SK-N-SH (cell line): ENCODE measurements around the gene DHX15. TPM values are rescaled to one million over a fixed set of nuclear protein-coding genes. Genes with fewer than 3 reads are reported as not detected.

ENCODE experiments used
- CTCF ChIA-PET: fragments of 300-600, 350-600 bp; formaldehyde crosslinking; extraction: SDS; loops from one replicate; lab custom pipeline; 2021; lab: Yijun Ruan, JAX
- POLR2A ChIA-PET: fragments of 350-600 bp; sonication (Branson Sonifier 250); formaldehyde crosslinking; extraction: SDS; loops from one replicate; lab custom pipeline; 2020; ENCODE audit warnings: antibody characterized with exemption, inconsistent platforms; lab: Yijun Ruan, JAX
- DNase-seq: peaks from one replicate; pipeline ENCODE4 v3.0.0; 2012
- H2AFZ ChIP-seq: fragments of 200-600 bp; sonication (generic); 2 replicates; pipeline ENCODE4 v1.8.1; 2016; ENCODE audit warnings: antibody characterized with exemption, mild to moderate bottlenecking, low read depth
- H3F3A ChIP-seq: fragments of 200-600 bp; sonication (generic); replicated peaks from 2 replicates; pipeline ENCODE3; 2016; ENCODE audit warnings: antibody characterized with exemption, mild to moderate bottlenecking; ENCODE audit not compliant: insufficient read depth
- H3K27ac ChIP-seq, 2 experiments: fragments of 200-500 bp in 1 of 2; fragments of 200-600 bp in 1 of 2; sonication (Bioruptor generic) in 1 of 2; sonication (generic), shearing (Covaris generic) in 1 of 2; 2 replicates each; pipeline versions ENCODE4 v1.5.1 to v1.6.1; 2014 to 2016; ENCODE audit warnings: low read depth in 2 of 2, inconsistent platforms in 1 of 2, low read length in 1 of 2, mild to moderate bottlenecking in 1 of 2, mixed read lengths in 1 of 2
- H3K27me3 ChIP-seq: fragments of 200-600 bp; sonication (generic), shearing (Covaris generic); 2 replicates; pipeline ENCODE4 v1.6.1; 2016; ENCODE audit warnings: mixed run types; ENCODE audit not compliant: insufficient read depth
- H3K36me3 ChIP-seq, 2 experiments: fragments of 200-500 bp in 1 of 2; fragments of 200-600 bp in 1 of 2; sonication (Bioruptor generic) in 1 of 2; sonication (generic) in 1 of 2; replicated peaks in 1 of 2; 2 replicates each; pipeline versions ENCODE3 to v1.5.1; 2014 to 2016; ENCODE audit warnings: low read length in 1 of 2, mild to moderate bottlenecking in 1 of 2; ENCODE audit not compliant: insufficient read depth in 2 of 2, control insufficient read depth in 1 of 2
- H3K4me1 ChIP-seq, 2 experiments: fragments of 200-500 bp in 1 of 2; fragments of 200-600 bp in 1 of 2; sonication (Bioruptor generic) in 1 of 2; sonication (generic), shearing (Covaris generic) in 1 of 2; 2 replicates each; pipeline versions ENCODE4 v1.5.1 to v1.6.1; 2014 to 2016; ENCODE audit warnings: low read depth in 1 of 2, low read length in 1 of 2, mixed run types in 1 of 2; ENCODE audit not compliant: insufficient read depth in 2 of 2, control insufficient read depth in 1 of 2
- H3K4me2 ChIP-seq: fragments of 200-600 bp; sonication (generic), shearing (Covaris generic); 2 replicates; pipeline ENCODE4 v1.6.1; 2017; ENCODE audit warnings: mixed run types
- H3K4me3 ChIP-seq, 2 experiments: fragments of 200-500 bp in 1 of 2; fragments of 200-600 bp in 1 of 2; sonication (Bioruptor generic) in 1 of 2; sonication (generic), shearing (Covaris generic) in 1 of 2; 2 replicates each; pipeline versions ENCODE4 v1.5.1 to v1.8.1; 2014 to 2016; ENCODE audit warnings: low read depth in 2 of 2, inconsistent platforms in 1 of 2, low read length in 1 of 2, mild to moderate bottlenecking in 1 of 2, mixed read lengths in 1 of 2, moderate library complexity in 1 of 2
- H3K79me2 ChIP-seq: fragments of 200-600 bp; sonication (generic); 2 replicates; pipeline ENCODE4 v1.8.1; 2017; ENCODE audit warnings: mild to moderate bottlenecking; ENCODE audit not compliant: insufficient read depth
- H3K9ac ChIP-seq: fragments of 200-600 bp; sonication (generic); 2 replicates; pipeline ENCODE4 v1.6.1; 2017; ENCODE audit warnings: mixed run types
- H3K9me2 ChIP-seq: fragments of 200-600 bp; sonication (generic); 2 replicates; pipeline ENCODE4 v1.6.1; 2017; ENCODE audit warnings: mixed run types
- H3K9me3 ChIP-seq: fragments of 200-600 bp; sonication (generic); 2 replicates; pipeline ENCODE4 v1.6.1; 2017; ENCODE audit warnings: mixed run types, mild to moderate bottlenecking, moderate library complexity
- H4K20me1 ChIP-seq: fragments of 200-600 bp; sonication (generic); 2 replicates; pipeline ENCODE4 v1.6.1; 2017; ENCODE audit warnings: mild to moderate bottlenecking, mixed run types; ENCODE audit not compliant: insufficient read depth
- CHD2 ChIP-seq: fragments of 150-350 bp; IDR thresholded peaks from 2 replicates; pipeline ENCODE4 v1.6.1; 2018; ENCODE audit warnings: low read length; ENCODE audit not compliant: partially characterized antibody
- EP300 ChIP-seq, 2 experiments: IDR thresholded peaks; 2 replicates each; pipeline versions ENCODE4 v1.4.0 to v1.6.1; 2012; ENCODE audit warnings: borderline replicate concordance in 1 of 2, low read depth in 1 of 2, low read length in 1 of 2
- EZH2phosphoT487 ChIP-seq: fragments of 200-600 bp; sonication (generic); IDR thresholded peaks from 2 replicates; pipeline ENCODE4 v1.6.1; 2017; ENCODE audit warnings: low read depth, mixed run types, mild to moderate bottlenecking, antibody characterized with exemption, moderate library complexity, borderline replicate concordance
- FOSL2 ChIP-seq: IDR thresholded peaks from 2 replicates; pipeline ENCODE4 v1.4.0; 2012; ENCODE audit warnings: low read depth, mild to moderate bottlenecking, moderate library complexity, borderline replicate concordance
- FOXM1 ChIP-seq: IDR thresholded peaks from 2 replicates; pipeline ENCODE4 v1.4.0; 2012; ENCODE audit warnings: low read depth, mild to moderate bottlenecking
- GATA2 ChIP-seq: sonication (generic); formaldehyde crosslinking; IDR thresholded peaks from 2 replicates; pipeline ENCODE4 v1.5.0; 2020; ENCODE audit warnings: mild to moderate bottlenecking, missing genetic modification reagents
- JUND ChIP-seq: IDR thresholded peaks from 2 replicates; pipeline ENCODE4 v1.4.0; 2012
- MEF2A ChIP-seq: IDR thresholded peaks from 2 replicates; pipeline ENCODE4 v1.4.0; 2012; ENCODE audit warnings: low read depth, borderline replicate concordance
- NFIC ChIP-seq: IDR thresholded peaks from 2 replicates; pipeline ENCODE4 v1.4.0; 2012; ENCODE audit warnings: borderline replicate concordance
- POLR2AphosphoS5 ChIP-seq: IDR thresholded peaks from 2 replicates; pipeline ENCODE4 v1.6.1; 2012; ENCODE audit warnings: low read depth, low read length
- RAD21 ChIP-seq: IDR thresholded peaks from 2 replicates; pipeline ENCODE4 v1.6.1; 2012; ENCODE audit warnings: mild to moderate bottlenecking, low read length
- RFX5 ChIP-seq: IDR thresholded peaks from 2 replicates; pipeline ENCODE4 v1.6.1; 2012; ENCODE audit warnings: mild to moderate bottlenecking, improper control_type of control experiment, low read length
- TAF1 ChIP-seq: IDR thresholded peaks from 2 replicates; pipeline ENCODE4 v1.6.1; 2012; ENCODE audit warnings: low read depth, mild to moderate bottlenecking, low read length, moderate library complexity, borderline replicate concordance
- TCF12 ChIP-seq: IDR thresholded peaks from 2 replicates; pipeline ENCODE4 v1.4.0; 2012
- TEAD4 ChIP-seq: IDR thresholded peaks from 2 replicates; pipeline ENCODE4 v1.4.0; 2012; ENCODE audit warnings: mild to moderate bottlenecking, borderline replicate concordance; ENCODE audit not compliant: insufficient read depth
- YY1 ChIP-seq: IDR thresholded peaks from 2 replicates; pipeline ENCODE4 v1.4.0; 2012; ENCODE audit warnings: low read depth, mild to moderate bottlenecking
- WGBS: methylation state at CpG from one replicate; pipeline ENCODE4 v1.1.6; 2017; ENCODE audit warnings: low lambda C conversion rate; 5-methylcytosine and 5-hydroxymethylcytosine counted together
- polyA plus RNA-seq, 3 experiments: library from polyadenylated mRNA; depleted of rRNA; stranded (reverse); fragments of >200 nt; gene quantifications; 2 replicates each; pipeline ENCODE4 v1.2.3, GENCODE V29; 2012
- TF ChIP-seq, protein P1 (sequence below): IDR thresholded peaks from 2 replicates; pipeline ENCODE4 v1.4.0; 2012; ENCODE audit warnings: low read depth, borderline replicate concordance
- TF ChIP-seq, protein P2 (sequence below): IDR thresholded peaks from 2 replicates; pipeline ENCODE4; 2012
- TF ChIP-seq, protein P3 (sequence below): IDR thresholded peaks from 2 replicates; pipeline ENCODE4 v1.4.0; 2012; ENCODE audit warnings: low read depth, borderline replicate concordance

The DHX15 gene
- polyA plus RNA-seq, 1 of the 3 experiments (the other 2 are of a cell fraction) = 63.3 TPM

DNA sequence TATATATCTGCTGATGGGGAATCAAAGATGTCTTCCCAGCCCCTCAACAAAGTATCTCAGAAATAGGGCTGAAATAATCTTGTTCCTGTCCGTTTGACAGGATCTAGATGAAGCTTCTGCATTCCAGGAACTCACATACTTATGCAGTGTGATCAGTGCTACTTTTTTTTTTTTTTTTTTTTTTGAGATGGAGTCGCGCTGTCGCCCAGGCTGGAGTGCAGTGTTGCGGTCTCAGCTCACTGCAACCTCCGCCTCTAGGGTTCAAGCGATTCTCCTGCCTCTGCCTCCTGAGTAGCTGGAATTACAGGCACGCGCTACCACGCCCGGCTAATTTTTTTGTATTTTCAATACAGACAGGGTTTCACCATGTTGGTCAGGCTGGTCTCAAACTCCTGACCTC lies 36.4 kb downstream of the DHX15 start:
- no peaks in the 10 kb centered on the region for H3K27me3 ChIP-seq
- no peak overlapping the region for H3K27ac ChIP-seq
- peaks cover 97% of the 10 kb centered on the region for H3K79me2 ChIP-seq
- no peak for DNase-seq
- no peaks in the 10 kb centered on the region for H3K9me3 ChIP-seq
- peaks cover 3 to 19% of the 10 kb centered on the region in 2 experiments; a peak in 3 of 4 replicates for H3K4me1 ChIP-seq
- no peak overlapping the region for H2AFZ ChIP-seq
- no peak for TF ChIP-seq EP300 (IDR thresholded peaks at IDR 0.05; ENCODE audit: borderline replicate concordance in 1 of 2, low read depth in 1 of 2, low read length in 1 of 2)
- TF ChIP-seq NFIC = no peak
- TF ChIP-seq GATA2 (CRISPR knock-in tag) = no peak
- TF ChIP-seq POLR2AphosphoS5 = no peak
- TF ChIP-seq, protein P1, sequence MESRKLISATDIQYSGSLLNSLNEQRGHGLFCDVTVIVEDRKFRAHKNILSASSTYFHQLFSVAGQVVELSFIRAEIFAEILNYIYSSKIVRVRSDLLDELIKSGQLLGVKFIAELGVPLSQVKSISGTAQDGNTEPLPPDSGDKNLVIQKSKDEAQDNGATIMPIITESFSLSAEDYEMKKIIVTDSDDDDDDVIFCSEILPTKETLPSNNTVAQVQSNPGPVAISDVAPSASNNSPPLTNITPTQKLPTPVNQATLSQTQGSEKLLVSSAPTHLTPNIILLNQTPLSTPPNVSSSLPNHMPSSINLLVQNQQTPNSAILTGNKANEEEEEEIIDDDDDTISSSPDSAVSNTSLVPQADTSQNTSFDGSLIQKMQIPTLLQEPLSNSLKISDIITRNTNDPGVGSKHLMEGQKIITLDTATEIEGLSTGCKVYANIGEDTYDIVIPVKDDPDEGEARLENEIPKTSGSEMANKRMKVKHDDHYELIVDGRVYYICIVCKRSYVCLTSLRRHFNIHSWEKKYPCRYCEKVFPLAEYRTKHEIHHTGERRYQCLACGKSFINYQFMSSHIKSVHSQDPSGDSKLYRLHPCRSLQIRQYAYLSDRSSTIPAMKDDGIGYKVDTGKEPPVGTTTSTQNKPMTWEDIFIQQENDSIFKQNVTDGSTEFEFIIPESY = no peak
- TF ChIP-seq FOSL2 = no peak
- TF ChIP-seq, protein P2, sequence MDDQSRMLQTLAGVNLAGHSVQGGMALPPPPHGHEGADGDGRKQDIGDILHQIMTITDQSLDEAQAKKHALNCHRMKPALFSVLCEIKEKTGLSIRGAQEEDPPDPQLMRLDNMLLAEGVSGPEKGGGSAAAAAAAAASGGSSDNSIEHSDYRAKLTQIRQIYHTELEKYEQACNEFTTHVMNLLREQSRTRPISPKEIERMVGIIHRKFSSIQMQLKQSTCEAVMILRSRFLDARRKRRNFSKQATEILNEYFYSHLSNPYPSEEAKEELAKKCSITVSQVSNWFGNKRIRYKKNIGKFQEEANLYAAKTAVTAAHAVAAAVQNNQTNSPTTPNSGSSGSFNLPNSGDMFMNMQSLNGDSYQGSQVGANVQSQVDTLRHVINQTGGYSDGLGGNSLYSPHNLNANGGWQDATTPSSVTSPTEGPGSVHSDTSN = no peak
- TF ChIP-seq MEF2A = no peak
- no peak for TF ChIP-seq TAF1
- no peak for TF ChIP-seq RAD21
- TF ChIP-seq CHD2 = no peak
- no peak for TF ChIP-seq TEAD4
- no peak for TF ChIP-seq RFX5
- H3K9me2 ChIP-seq = no peaks in the 10 kb centered on the region; the same call in 1 of the 2 replicates
- H3K36me3 ChIP-seq = peaks cover 66 to 68% of the 10 kb centered on the region in 2 experiments
- H3K4me2 ChIP-seq = no peak overlapping the region
- peaks cover 71% of the 10 kb centered on the region for H4K20me1 ChIP-seq
- no peak overlapping the region for H3K9ac ChIP-seq
- H3F3A ChIP-seq = peaks cover 17% of the 10 kb centered on the region
- no peak overlapping the region for H3K4me3 ChIP-seq
- POLR2A ChIA-PET = no interaction called here
- CTCF ChIA-PET = interaction anchor here (2.2 kb wide), 1 partner anchor 59 kb away, joined by 8 read pairs; no protein-coding TSS in a partner anchor
- WGBS = 95% methylated on average over 11 of the region's 11 CpGs

DNA sequence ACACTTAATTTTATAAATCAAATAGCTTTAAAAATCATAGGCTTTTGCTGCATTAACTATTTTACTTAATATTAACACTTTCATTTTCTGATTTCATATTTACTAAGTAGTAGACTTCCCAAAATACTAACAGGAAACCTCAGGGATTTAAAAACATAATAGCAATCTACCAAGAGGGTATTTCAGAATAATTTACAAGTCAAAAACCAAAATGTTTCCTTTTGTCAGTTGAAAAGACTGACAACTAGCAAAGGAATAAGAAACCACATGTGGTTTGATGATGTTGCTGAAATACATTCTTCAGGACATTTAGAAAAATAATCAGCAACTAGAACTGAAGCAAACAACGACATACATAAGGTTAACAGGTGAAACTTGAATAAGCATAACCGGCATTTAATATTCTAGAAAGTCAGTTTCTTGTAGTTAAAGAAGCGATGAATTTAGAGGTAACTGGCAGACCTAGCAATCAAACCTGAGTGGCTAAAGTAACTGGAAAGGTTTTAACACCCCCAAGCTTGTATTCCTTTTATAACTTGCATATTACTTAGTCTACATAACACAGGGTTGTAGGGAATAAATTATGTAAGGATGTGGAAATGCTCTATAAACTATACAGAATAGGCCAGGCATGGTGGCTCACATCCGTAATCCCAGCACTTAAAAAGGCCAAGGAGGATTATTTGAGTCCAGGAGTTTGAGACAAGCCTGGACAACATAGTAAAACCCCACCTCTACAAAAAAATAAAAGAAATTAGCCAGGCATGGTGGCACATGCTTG lies 40.0 kb downstream of the DHX15 start:
- POLR2A ChIA-PET = no interaction called here
- Histone ChIP-seq H3K9ac (no peak overlapping the region), H3K4me3 (no peak overlapping the region), H4K20me1 (peaks cover 58% of the 10 kb centered on the region), H3K9me2 (no peaks in the 10 kb centered on the region), H3K27me3 (no peaks in the 10 kb centered on the region), H2AFZ (no peak overlapping the region), H3K9me3 (no peaks in the 10 kb centered on the region), H3K79me2 (peaks cover 97% of the 10 kb centered on the region), H3K27ac (no peak overlapping the region), H3K4me1 (no peaks in the 10 kb centered on the region; a peak in 2 of 4 replicates), H3K36me3 (peaks cover 73 to 83% of the 10 kb centered on the region in 2 experiments), H3K4me2 (no peak overlapping the region), H3F3A (peaks cover 3% of the 10 kb centered on the region)
- CTCF ChIA-PET = interaction anchor here (0.8 to 1.3 kb wide), 2 partner anchors 8 to 56 kb away, joined by 3 read pairs; no protein-coding TSS in a partner anchor
- no peak for DNase-seq
- WGBS = 89% methylated on average over 4 of the region's 4 CpGs
- TF ChIP-seq GATA2 (CRISPR knock-in tag) (no peak), TAF1 (no peak), JUND (no peak), FOXM1 (no peak), RAD21 (no peak), TCF12 (no peak), YY1 (no peak), EZH2phosphoT487 (no peak), EP300 (IDR thresholded peaks at IDR 0.05; ENCODE audit: borderline replicate concordance in 1 of 2, low read depth in 1 of 2, low read length in 1 of 2) (no peak), POLR2AphosphoS5 (no peak)
- TF ChIP-seq, protein P1 = no peak
- TF ChIP-seq, protein P3, sequence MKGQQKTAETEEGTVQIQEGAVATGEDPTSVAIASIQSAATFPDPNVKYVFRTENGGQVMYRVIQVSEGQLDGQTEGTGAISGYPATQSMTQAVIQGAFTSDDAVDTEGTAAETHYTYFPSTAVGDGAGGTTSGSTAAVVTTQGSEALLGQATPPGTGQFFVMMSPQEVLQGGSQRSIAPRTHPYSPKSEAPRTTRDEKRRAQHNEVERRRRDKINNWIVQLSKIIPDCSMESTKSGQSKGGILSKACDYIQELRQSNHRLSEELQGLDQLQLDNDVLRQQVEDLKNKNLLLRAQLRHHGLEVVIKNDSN = no peak
